NAMALWA (cell line): ENCODE data around the gene NUP62CL.
"Not testable (repeated sequence)": the region's sequence is repeated elsewhere in the genome, so short reads cannot be mapped to it uniquely, and the experiment has no call there.

Source experiments
- DNase-seq: peaks from one replicate; pipeline ENCODE4 v3.0.0-alpha.2; 2015; ENCODE audit warnings: low spot score

NUP62CL gene, protein sequence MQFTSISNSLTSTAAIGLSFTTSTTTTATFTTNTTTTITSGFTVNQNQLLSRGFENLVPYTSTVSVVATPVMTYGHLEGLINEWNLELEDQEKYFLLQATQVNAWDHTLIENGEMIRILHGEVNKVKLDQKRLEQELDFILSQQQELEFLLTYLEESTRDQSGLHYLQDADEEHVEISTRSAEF

DNA sequence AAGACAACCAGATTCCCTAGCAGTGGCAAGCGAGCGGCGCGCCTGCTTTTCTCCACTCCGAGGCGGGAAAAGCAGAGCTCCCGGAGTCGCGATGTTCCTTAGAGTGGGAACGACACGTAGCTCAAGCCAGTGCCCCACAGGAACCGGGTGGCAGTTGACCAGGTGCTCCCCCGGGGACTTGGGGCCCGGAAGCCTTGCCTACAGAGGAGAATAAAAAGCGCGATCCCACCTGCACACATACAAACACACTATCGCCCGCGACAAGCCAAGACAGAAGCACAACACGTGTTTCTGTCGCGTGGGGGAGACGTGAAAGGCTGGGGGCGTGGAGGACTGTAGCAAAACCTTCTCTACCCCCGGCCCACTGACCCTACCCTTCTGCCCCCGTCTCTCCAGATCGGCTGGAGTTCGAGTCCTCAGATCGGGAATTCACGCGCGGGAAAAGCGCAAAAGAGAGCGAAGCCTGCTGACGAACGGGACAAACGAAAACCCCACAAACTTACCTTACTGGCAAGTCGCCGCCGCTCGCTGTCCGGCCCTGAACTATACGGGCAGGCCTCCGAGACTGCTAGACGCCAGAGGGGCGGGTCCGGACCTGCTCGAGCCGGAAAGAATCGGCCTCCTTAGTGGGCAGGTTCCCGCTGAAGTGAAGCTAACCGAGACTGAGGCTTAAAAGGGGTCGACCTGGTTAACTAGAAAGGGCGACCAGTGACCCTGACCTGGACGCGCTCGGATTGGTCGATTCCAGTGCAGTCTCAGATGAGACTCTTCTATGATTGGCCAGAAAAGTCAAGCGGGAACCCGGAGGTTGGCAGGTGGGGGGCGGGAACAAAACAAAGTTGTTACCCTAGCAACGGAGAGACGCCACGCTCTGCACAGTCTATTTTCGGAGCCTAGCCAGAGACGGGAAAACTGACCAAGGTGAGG, at the start of gene NUP62CL, which contains the start of gene DNAAF6:
TSS of gene NUP62CL (minus strand) at position 664 of the 927 bp plus-strand sequence. CDS start 31,287 bp downstream, outside the sequence.
TSS of gene DNAAF6 (plus strand) at position 842 of the 927 bp plus-strand sequence. CDS start 6,265 bp downstream, outside the sequence.
- DNase-seq: peak; percentile 1

DNA sequence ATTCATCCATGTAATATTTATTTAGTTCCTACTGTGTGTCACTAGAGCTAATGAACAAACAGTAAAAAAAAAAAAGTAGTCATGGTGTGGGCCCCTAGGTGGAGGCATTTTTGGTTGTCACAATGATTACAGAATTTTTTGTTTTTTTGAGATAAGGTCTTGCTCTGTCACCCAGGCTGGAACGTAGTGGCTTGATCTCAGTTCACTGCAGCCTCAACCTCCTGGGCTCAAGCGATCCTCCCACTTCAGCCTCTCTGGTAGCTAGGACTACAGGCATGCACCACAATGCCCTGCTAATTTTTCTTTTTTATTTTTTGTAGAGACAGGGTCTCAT, 22.2 kb upstream of the NUP62CL start:
- DNase-seq: no peak

DNA sequence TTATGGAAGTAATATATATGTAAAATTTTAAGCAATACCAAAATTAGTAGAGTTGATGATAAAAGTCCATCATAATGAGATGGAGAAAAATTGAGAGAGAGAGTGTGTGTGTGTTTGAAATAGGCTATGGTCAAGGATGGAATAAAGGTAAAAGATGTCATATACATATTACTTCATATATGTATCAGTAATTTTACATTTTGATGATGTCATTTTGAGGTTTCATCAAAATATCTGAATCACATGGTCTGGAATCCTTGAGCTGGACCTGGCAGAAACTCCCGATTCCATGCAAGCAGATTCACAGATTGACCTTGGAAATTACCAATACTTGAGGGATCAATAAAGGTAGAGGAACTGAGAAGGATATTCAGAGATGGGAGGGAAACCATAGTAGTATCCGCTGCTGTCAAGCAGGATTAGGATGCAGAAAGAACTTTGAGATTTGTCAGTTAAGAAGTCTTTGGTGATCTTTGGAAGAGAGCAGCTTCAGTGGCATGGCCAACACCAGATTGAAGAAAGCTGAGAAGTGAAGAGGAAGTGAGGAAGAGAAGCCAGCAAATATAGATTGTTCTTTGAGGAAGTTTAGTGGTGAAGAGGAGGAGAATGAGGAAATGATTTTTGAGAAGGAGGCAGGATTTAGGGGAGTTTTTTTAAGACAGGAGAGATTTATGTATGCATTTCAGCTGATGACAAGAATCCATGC, 21.7 kb upstream of the NUP62CL start:
- no peak for DNase-seq

DNA sequence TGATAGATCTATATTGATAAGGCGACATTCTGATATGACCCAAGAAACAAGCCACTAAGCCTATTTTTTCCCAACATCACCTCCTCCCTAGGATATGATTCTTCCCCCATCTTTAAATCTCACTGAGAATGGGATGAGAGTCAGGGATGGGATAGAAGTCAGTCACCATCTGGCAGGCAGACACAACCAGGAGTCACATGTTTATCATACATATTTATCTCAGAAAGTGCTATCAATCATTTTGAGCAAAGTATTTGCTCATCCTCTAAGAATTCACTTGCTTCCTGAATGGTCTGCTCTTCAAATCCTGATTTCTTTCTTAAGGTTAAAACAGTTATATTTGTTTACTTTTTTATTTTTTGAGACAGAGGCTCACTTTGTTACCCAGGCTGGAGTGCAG, 20.5 kb upstream of the NUP62CL start:
- no peak for DNase-seq

DNA sequence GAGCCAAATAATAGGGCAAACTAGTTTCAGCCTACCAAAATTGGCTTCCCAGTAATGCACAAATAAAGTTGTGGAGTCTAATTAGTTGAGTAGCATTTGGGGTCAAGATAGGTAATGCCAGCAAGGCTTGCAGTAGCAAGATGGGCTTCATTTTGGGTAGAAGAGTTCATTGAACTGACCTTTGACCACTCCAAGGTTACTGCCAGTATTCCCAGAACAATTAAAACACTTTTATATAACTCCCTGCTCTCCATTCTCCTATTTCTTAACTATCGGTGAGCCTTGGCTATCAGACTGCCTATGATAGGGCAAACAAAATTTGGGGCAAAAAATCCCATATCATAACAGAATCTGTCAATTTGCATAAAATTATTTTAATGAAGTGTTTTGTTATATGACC, 7.2 kb upstream of the NUP62CL start:
- DNase-seq: no peak

DNA sequence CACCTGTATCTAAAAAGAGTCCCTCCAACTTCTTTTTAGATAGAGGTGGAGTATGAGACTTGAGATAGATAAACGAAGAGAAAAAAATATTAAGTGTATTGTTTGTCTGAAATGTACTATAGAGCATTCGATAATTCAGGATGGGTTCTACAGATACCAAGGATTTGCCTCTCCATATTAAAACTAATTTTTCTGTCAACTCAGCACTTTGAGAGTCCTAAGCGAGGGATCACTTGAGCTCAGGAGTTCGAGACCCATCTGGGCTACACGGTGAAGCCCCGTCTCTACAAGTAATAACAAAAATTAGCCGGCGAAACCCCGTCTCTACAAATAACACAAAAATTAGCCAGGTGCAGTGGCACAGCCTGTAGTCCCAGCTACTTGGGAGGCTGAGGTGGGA, 1.7 kb upstream of the NUP62CL start:
- no peak for DNase-seq

DNA sequence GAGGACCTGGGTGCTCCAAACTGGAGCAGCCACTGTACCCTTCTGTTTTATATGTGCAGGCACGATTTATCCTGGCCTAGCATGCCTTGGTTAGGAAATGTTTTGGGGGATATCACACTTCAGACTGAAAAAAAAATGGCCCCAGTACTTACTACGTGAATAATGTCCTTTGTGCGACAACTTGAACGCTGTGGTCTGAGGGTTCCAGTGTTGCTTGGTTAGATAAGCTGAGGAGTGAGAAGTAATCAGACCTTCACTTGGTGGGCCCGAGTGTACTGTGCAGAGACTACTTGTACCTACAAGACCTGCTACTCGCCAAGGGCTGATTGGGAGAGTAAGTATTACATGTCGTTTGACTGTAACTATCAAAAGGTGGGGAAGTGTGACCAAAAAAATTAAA, 856 bp upstream of the NUP62CL start:
- no peak for DNase-seq

DNA sequence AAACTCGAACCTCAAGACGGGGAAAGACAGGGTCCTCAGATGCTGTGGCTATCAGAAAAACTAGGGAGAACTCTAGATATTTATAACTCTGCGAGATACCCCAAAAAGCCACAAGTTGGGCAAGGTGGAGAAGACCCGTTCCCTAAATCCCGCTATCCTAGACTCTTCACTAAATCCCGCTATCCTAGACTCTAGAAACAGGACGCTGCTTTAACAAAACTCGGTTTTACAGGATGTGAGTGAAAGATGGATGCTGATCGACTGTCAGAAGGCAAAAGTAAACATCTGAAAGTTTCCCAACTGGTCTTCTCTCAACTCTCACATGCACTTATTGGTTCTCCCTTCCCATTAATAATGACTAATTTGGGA, 448 bp upstream of the NUP62CL start:
- DNase-seq: no peak

DNA sequence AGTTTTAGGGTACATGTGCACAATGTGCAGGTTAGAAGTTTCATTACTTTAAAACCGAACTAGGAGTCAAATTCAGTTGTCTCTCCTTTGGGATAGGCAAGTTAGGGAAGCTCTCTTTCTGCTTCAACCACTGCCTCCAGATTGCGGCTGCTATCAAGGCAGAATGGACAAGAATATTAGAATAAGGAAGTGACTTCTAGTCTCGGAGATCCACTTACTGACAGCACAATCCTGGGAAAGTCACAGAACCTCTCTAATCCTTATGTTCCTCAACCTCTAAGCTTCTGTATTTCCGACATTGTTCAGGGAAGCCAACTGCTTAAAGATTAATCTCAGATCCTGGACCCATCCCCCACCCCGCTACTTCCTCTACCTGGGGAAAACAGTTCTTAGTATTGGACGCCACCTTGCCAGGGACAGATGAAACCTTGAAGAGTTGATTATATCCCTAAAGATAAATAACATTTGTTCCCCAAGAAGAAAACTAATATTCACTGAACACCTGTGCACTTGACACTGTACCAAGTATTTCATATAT, 2.1 kb downstream of the NUP62CL start:
- DNase-seq: no peak

DNA sequence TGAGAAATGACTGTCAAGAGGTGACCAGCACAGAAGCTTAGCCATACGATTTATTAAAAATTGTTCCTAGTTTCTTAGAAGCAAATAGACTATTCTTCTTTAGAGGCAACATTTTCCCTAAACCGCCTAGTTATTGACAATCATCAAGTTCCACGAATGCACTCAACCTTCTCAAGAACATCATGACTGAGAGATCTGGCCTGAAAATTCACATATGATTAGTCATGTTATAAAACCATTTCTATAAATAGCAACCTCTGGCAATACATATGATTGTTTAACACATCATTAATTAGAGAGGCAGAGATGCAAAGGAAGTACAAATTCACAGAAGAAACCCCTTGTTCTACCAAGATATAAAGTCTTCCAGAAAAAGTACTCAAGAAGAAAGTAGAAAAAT, 6.7 kb downstream of the NUP62CL start:
- no peak for DNase-seq

DNA sequence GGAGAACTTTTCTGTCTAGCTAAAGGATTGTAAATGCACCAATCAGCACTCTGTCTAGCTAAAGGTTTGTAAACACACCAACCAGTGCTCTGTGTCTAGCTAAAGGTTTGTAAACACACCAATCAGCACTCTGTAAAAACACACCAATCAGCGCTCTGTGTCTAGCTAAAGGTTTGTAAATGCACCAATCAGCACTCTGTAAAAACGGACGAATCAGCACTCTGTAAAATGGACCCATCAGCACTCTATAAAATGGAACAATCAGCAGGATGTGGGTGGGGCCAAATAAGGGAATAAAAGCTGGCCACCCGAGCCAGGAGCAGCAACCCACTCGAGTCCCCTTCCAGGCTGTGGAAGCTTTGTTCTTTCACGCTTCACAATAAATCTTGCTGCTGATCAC, 8.2 kb downstream of the NUP62CL start:
- not testable (repeated sequence) for DNase-seq

DNA sequence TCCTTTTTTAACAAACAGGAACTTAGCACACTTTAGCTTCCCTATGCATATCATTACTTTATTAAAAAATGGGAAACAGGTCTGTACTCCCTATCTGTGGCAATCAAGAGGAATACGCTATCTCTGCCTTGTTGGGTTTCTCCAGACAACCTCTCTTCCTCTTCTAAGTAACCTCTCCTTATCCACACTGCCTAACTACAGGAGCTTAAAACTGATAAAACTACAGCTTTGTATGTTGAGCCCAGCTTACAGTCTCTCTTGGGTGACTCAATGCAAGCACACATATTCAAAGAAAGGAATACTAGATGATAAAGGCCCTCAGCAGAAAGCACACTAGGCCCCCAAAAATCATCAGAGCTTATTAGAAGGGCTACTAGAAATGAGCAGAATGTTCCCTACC, 8.9 kb downstream of the NUP62CL start:
- DNase-seq: no peak

DNA sequence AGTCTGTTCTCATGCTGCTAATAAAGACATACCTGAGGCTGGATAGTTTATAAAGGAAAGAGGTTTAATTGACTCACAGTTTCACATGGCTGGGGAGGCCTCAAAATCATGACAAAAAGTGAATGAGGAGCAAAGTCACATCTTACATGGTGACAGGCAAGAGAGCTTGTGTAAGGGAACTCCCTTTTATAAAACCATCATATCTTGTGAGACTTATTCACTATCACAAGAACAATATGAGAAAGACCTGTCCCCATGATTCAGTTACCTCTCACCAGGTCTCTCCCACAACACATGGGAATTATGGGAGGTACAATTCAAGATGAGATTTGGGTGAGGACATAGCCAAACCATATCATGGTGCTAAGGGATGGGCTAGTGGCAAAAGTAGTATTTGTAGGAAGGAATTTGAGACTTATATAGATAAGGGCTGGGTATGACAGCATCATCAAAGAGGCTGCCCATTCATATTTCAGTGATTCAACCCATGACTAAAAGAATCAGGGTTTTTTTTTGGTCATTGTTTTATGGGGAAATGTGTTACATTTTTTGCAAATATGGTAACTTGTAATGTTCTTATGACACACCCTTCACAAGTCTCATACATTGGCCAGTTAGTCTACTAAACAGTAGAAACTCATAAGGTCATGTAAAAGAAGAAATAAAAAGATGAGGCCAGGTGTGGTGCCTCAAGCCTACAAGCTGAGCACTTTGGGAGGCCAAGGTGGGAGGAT, 34.7 kb downstream of the NUP62CL start:
- DNase-seq: no peak

DNA sequence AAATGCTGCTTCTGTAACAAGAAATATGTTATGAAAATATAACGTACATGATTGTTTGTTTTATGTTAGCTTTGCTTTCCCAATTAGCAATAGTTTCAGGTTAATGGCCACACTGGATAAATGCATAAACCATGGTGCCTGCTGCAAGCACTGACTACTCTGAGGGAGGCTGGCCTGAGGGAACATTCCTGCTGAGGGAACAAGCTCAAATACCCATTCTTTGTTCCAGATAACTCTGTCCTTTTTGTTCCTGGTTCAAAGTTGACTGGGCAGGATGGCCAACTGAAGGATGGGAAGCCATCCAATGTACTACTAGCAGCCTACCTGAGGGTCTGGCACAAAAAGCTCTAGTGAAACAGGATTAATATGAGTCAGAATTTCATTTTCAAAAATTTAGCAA, 37.5 kb downstream of the NUP62CL start:
- DNase-seq: no peak

DNA sequence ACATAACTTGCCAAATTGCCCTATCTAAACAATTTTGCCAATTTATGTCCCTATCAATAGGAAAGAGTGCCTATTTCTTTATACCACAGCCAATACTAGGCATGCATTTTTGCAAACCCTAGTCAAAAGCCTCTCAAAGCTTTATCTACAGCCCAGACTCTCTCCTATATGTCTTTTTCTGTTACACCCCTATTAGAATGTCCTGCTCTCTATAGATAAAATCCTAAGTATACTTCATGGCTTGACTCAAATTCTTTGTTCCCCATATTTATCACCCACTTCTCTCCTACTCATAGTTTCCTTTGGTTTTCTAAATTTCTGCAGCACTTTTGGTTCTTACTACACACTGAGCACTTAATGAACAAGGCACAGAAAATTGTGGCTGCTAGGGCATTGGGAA, 38.0 kb downstream of the NUP62CL start:
- DNase-seq: no peak

DNA sequence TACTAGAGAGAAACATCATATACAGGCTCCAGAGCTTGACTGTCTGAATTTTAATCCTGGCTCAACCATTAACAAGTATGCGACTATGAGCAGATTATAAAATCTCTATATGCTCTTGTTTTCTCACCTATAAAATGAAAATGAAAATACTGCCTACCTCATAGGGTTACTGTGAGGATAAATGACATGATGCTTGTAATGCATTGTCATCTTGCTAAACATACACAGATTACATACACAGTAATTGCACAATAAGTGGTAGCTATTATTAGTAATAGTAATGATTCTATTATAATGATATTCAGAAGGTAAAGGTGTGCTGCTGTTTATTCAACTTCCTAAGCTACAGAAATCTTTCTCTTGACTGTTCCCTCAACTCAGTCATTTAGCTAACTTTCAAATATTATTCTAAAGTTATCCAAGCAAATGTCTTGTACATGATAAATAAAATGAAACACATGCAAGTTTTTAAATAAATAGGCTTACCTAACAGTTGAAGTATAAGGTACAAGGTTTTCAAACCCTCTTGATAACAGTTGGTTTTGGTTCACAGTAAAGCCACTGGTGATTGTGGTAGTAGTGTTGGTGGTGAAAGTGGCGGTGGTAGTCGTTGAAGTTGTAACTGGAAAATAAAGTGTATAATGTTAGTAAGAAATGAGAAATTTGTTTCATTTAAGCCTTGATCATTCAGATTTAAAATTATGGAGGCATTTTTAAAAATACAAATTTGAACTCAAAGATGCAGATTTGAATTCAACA, 38.9 kb downstream of the NUP62CL start:
- no peak for DNase-seq

DNA sequence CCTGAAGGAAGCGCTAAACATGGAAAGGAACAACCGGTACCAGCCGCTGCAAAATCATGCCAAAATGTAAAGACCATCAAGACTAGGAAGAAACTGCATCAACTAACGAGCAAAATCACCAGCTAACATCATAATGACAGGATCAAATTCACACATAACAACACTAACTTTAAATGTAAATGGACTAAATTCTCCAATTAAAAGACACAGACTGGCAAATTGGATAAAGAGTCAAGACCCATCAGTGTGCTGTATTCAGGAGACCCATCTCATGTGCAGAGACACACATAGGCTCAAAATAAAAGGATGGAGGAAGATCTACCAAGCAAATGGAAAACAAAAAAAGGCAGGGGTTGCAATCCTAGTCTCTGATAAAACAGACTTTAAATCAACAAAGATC, 48.6 kb downstream of the NUP62CL start:
- DNase-seq: not testable (repeated sequence)

DNA sequence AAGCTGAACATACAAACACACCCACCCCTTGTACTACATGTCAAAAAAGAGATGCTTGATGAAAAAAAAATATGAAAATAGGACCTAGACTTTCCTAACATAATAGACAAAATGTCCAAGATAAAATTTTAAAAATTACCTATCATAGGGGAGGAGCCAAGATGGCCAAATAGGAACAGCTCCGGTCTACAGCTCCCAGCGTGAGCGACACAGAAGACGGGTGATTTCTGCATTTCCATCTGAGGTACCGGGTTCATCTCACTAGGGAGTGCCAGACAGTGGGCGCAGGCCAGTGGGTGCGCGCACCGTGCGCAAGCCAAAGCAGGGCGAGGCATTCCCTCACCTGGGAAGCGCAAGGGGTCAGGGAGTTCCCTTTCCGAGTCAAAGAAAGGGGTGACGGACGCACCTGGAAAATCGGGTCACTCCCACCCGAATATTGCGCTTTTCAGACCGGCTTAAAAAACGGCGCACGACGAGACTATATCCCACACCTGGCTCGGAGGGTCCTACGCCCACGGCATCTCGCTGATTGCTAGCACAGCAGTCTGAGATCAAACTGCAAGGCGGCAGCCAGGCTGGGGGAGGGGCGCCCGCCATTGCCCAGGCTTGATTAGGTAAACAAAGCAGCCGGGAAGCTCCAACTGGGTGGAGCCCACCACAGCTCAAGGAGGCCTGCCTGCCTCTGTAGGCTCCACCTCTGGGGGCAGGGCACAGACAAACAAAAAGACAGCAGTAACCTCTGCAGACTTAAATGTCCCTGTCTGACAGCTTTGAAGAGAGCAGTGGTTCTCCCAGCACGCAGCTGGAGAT, 50.4 kb downstream of the NUP62CL start:
- DNase-seq: not testable (repeated sequence)

DNA sequence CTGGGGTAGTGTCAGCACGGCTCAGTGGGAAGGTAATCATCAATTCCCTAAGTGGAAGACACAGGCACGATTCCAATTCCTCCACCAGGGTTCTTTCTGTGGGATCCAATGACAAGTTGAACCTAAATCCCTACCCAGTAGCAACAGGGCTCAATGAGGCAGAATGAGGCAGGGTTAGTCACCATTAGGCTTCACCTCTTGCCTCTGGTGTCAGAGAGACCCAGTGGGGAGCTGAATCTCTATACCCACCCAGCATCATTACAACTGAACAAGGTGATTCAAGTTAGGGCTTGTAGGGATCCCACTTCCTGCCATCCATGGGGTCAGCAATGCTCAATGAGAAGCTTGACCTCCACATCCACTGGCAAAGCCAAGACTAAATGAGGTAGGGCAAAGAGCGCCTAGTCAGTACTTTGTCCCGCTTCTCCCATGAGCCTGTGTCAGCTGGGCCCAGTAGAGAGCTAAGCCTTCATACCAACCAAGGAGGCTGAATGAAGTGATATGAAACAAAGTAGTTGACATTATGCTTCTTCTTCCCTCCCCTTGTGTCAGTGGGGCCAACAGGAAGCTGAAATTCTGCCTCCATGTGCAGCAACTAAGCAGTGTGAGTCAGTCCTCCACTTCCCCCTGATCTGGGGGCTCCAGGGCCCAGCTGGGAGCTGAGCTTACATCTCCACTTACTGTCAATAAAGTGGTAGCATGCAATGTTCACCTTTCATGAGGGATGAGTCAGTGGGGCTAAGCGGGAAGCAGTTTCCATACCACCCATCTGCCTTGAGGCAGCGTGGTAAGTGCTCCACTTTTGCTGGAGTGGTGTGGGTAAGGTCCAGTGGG, 51.2 kb downstream of the NUP62CL start:
- no peak for DNase-seq
